Inflammatory macrophage treated with lipopolysaccharide for 4 hours (primary cell): ENCODE measurements around the gene KIAA1217.
A peak's percentile ranks its signal among the peaks of the same experiment; 100 is the strongest.
"Not testable (repeated sequence)": the region's sequence is repeated elsewhere in the genome, so short reads cannot be mapped to it uniquely, and the experiment has no call there.

Source experiments
- DNase-seq: peaks from one replicate; pipeline ENCODE4 v3.0.0-alpha.2; 2020

The KIAA1217 gene

DNA sequence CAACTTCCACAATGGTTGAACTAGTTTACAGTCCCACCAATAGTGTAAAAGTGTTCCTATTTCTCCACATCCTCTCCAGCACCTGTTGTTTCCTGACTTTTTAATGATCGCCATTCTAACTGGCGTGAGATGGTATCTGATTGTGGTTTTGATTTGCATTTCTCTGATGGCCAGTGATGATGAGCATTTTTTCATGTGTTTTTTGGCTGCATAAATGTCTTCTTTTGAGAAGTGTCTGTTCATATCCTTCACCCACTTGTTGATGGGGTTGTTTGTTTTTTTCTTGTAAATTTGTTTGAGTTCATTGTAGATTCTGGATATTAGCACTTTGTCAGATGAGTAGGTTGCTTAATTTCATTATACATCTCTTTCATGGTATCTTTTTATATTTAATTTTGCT lies 237.0 kb downstream of the KIAA1217 start:
- not testable (repeated sequence) for DNase-seq

DNA sequence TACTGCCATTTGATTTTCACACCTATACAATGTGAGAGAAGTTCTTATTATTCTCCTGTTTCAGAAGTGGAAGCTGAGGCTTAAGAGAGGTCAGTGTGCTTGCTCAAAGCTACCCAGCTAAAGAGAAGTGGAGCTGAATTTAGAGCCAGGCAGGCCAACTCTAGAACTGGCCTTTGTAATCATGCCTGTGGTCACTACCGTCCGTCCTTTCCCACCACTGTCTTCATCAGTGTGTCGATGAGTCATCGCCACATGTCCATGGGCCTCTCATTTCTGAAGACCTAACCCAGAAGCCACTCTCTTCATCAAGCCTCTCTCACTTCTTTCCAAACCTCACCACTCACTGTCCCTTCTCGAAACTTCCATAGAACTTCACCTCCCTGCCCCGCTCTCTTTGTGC lies 237.8 kb downstream of the KIAA1217 start:
- DNase-seq: no peak

DNA sequence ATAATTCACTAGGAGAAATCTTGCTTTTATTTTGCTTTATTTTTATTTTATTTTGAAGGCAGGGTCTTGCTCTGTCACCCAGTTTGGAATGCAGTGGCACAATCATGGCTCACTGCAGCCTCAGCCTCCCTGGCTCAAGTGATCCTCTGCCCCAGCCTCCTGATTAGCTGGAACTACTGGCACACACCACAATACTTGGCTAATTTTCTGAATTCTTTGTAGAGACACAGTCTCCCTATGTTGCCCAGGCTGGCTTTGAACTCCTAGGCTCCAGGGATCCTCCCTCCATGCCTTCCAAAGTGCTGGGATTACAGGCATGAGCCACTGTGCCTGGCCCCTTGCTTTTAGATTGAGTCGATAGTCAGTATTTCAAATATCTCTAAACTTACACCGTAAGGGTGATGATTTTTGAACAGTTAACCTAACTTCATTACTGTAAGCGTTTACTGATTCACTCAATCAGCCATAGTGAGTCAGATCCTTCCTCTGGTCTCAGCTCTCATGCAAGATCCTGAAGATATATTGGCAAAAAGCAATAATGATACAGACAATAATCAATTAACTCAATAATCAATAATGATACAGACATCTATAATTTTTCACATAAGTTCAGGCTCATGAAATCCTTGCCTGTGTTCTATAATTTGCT lies 239.5 kb downstream of the KIAA1217 start:
- no peak for DNase-seq

DNA sequence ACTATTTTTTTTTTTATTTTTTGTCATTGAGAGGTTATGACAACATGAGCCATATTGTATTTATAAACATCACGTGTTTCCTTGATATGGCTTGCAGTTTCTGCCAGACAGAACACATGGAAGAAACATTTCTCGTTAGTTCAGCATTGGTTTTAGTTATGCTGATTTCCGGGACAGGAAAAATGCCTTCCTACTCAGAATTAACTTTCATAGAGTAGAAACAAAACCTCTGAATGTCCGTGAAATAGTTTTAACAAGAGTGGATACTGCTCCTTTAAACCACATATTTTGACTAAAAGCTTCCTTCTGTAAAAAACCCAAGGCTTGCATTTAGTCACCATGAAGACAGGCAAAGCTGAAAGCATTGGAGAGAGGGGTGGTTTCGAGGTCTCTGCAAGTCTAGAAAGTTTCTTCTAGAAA lies 240.4 kb downstream of the KIAA1217 start:
- no peak for DNase-seq

DNA sequence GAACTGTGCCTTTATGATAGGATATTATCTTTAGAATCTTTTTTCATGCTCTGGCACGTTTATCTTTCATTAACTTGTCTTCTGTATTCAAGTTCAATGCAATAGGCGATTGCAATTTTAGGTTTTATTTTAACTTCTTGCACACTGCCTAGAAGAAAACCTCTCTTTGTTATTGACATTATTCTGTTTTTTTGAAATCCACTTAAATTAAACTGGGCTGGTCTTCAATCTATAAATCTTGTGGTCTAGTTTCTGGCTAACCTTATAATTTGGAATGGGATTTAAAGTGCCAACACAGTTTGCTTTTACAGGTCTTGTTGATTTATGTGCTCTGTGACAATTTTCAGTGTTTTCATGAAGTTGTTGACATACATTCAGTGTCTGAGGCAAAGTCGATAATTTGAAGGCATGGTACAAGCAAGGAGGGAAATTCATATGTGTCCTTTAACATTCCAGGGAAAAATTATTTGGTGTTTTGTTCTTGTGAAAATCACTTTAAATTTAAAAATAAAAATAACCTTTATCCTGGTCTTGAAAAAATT lies 240.9 kb downstream of the KIAA1217 start:
- no peak for DNase-seq

DNA sequence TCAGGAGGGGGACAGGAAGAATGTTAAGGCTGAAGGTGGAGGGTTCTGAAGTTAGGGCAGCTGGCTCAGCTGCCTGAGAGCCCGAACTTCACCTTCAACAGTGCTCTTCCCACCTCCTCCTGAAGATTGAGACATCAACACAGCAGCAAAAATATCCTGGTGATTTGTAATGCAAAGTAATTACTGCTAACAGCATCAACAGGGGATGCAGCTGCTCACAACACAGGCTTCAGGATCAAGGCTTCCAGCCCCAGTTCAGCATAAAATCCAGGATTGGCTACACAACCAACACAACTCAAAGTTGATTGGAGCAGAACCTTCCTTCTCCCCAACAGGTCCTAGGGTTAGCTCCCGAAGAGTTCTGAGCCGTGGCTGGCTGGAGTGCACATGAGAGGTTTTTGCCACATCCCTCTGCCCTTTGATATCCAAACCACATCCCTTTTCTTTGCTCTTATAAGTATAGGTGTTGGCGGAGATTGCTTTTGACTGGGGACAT lies 242.4 kb downstream of the KIAA1217 start:
- no peak for DNase-seq

DNA sequence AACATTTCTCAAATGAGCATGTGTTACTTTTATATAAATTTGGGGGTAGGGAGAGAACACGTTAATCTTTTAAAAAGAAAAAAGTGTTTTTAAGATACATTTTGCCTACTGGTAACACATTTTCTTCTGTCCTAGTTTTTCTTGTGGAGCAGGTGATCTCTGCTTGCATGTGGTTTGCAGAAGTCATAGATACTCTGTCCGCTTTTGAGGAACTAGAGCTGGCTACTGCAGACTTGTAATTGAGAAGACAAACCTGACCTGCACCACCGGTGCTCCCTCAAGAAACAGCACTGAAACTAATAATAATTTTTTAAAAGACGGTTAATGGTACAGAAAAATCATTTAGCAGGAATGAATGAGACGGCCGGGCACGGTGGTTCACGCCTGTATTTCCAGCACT lies 243.1 kb downstream of the KIAA1217 start:
- no peak for DNase-seq

DNA sequence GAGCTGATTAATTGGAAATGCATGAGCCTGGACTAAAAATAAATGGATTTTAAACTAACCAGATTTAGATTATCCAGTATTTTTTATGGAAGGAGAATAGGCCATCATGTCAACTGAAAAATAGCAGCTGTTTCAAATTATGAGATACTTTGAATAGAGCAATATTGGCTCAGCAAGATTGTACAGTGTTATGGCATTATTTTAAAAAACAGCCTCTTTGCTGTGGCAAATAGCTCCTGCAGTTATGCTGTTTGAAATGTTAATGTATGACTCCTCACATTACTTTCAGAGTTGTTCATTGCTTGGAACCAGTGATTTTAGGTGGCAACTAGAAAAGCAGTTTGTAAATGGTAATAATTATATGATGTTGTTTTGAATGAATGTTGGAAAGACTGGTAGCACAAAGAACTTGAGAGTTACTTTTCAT lies 244.5 kb downstream of the KIAA1217 start:
- DNase-seq: no peak

DNA sequence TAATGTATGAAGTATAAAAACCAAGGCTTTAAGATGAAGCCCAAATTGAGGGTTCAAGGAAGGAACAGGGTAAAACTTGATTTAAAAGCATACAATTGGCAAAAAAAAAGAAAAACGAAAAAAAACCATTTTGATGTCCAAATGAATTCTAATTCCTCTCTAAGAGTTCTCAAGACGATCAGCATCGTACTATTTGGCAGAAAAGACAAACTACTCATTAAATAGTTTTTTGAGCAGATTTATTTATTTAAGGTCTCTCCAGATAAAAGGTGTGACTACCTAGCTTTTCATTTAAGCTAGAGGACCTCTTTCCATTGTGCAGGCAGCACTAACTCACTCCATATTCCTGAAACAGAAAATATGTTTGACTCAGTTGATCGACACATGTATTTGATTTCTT lies 245.0 kb downstream of the KIAA1217 start:
- DNase-seq: no peak

DNA sequence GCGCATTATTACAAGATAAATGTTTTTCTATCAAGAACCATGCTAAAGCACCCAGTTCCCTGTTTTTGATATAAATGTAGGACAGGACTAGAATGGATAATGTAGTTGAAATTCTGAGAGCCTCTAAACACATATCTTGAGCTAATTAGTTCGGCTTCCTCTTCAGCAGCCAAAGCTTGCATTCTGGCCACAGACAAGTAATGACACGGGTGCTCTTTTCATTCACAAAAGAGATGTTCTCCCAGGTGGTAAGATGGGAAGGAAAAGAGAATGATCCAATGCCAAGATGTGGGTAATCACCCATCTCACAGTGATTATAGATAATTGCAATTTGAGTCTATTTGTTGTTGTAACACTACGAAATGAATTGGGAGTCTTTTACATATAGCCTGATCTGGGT lies 246.5 kb downstream of the KIAA1217 start:
- DNase-seq: no peak

DNA sequence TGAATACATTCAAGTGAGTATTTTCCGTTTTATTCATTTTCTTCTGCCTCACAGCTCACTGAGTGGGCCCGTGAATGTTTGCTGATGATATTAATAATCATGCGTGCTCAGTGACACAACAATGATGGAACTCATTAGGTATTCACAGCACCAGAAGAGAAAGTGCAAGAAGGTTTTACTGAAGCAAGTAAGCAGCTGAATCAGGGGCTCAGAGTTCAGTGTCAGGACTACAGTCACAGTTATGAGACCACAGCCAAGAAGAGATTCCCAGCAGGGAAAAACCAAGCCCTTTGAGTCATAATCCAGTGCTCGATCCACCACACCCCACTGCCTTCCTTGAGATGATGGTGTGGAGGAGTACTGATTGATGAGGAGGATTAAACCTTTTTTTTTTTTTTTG lies 247.4 kb downstream of the KIAA1217 start:
- no peak for DNase-seq

DNA sequence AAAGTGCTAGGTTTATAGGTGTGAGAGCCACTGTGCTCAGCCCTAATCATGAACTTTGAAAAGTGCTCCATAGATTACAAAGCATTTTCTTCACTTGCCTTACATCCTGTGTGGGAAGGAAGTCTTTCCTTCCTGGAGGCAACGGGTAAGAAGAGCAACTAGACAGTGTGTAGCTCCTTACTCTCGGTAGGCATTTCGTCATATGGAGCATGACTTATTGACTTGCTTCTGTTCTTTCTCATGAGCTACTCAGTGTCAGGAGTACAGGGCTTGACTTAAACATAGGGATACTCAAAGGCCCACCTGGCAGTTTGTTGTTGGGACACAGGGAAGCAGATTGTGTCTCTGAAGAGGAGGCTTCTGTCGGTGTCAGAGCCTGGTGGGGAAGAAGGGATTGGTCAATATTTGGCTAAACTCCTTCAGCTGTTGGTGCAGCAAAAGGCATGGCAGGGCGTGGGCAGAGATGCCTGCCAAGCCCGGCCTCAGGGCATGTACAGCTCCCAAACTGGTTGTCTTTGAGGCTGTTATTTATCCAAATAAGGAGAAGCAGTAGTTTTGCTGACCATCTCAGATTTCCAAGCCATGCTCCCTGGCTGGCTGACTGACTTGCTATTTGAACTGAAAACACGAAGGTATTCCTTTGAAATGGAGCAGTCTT lies 248.9 kb downstream of the KIAA1217 start:
- no peak for DNase-seq

DNA sequence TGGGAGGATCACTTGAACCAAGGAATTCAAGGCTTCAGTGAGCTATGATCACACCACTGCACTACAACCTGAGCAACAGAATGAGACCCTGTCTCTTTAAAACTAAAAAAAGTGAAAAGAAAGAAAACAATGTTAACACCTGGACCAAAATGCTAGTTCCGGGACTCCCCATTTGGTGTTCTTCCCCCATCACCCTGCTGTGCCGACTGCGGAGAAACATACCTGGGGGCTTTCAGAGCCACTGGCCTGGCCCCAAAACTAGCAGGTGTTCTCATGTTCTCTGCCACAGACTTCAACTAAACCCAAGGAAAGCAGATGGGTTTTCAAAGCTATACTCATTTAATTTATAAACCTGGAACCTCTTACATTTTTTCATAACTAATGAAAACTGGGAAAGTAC lies 250.9 kb downstream of the KIAA1217 start:
- DNase-seq: no peak

DNA sequence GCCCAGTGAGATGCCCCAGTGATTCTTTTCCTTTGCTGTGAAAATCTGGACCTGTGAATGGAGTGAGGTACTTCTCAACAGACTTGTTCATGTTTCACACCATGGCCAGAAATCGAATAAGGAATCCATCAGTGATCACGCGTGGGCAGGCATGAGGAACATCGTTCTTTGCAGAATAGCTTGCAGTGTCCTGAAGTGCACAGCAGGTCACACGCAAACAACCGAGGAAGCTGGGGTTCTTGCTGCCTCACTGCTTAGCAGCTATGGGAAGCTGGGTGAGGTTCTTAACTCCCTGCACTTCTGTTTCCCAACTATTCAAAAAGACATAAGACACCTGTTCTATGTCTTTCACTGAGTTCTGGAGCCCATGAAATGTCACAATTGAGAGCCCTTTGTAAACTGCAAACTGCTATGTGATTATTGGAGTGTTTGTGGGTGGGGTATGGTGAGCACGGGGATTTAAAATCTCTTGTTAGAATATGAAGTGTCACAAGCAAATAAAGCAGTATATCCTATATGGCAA lies 253.4 kb downstream of the KIAA1217 start:
- no peak for DNase-seq

DNA sequence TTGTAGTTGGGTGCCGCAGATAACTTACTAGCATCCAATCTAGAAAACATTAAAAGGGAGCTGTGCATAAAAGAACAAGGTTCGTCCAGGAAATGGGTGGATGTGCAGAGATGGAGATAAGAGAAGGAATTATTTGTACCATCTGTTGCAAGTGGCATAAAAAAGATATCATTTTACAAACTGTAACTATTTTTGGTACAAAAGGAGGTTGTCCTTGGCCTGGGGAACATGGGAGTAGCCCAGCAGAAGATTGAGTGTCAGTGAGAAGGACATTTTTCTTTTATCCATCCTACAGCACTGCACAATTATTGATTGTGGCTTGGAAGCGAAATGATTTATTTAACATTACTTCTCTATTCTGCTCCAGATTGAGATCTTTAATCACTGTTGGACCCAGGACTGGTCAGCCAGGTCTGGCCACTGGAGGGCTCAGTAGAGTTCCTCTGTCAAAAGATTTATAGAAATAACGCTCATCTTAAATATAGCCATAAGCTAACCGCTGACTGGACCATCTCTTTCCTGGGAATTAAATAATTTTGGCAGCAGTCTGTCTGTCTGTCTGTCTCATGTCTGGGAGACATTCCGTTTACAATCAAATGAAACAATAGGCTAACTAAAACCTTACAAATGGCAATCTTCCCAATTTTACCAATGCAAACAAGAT lies 254.1 kb downstream of the KIAA1217 start:
- DNase-seq: no peak

DNA sequence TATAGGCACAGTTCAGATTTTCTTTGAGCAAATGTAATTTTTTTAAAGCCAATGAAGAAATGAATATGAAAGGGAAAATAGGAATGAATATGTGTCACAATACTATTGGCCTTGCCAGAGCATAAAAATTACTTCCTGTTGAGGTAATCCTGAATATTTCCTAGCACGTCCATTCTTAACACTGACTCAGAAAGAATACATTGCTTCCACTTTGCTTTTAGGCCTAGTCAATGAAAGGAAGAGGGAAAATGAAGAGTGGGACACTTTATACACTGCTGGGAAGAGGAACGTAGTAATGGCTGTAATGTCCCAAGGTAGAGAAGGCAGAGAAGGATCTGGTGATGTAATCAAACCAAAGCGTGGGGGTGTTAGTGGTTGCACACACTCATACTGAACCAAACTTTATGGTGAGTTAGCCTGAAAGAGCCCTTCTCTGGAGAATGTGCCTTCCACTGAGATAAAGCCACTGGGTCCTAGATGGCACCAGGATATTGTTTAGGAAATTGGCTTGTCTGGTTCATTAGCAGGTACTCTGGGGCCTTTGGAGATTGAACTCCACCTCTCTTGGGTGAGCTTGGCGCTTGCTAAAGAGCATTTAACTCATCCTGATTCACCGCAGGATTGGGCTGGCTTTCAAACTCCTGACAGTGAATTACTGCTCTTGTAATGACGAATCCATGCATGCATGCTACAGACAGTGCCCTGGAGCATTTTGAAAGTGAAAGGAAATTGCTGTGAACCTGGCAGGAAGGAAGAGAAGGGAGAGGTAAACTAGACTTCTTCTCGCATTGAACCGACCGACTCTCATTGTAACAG lies 254.9 kb downstream of the KIAA1217 start:
- DNase-seq: peak; percentile 5

DNA sequence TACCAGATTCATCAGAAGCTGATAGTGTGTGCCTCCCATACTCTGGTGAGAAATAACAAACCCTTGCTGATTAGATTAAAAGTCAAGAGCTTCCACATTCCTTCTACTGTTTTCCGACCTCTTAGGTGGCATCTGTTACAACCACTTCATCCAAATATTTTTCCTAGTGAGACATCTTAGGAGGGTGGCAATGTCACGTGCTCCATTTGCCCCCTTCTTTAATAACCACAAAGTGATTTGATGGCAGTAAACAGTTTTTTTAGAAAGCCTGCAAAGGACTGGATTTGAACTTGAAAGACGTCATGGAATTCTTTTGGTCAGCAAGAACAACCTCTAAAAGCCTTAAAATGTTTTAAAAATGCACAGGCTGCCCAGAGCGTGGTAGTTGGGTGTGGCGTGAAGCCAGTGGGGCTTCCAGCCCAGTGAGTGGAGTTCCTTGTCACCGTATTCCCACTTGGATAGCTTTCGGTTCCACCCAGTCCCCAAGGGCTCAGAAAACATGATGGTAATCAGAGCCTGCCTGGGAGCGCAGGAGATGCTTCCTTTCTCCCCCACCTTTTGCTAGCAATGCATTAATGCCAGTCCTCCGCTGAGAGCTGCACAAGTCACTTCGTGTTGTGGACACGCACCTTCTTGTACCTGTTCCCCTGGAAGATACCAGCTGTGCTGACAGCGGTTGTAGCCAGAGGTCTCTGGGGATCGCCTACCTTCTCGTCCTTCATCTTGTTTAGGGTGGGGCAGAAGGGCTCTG lies 256.4 kb downstream of the KIAA1217 start:
- no peak for DNase-seq

DNA sequence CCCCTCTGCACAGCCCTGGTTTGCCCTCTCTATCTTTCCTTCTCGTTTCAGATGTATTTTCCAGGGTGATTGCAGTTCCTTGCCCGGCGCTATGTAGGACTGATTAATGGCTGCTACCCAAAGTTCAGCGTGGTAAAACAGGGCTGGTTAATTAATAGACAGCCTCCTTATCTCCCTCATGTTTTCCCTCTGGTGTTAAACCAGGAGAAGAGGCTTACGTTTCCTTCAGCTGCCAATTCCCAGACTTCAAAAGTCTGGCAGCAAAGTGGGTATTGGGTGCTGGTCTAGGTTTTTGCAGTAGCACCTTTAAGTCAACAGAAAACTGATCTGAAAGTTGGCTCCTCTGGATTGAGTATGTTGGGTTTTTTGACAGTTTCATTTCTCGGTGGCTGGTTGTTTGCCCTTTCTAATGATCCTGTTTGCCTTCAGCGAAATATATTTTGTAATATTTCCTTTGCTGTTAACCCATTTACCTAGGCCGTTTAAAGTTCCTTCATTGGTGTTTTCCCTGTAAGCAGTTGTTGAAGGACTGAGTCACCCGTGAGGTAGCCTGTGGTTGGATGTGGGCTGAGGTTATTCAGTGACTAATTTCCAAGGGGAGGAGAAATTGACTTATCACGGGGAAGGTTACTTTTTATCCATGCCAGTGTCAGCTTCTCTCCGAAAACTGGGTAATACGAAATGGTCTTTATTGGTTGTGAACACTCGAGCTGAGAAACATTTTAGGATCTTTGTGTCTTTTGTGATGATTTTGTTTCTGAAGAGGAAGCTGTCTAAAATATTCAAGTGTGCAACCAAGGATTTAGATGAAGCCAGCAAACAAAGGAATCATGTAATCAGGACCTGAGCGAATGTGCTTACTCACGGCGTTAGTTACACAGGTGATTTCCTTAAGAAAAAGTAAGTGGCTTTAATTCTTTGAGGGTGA lies 257.2 kb downstream of the KIAA1217 start:
- no peak for DNase-seq

DNA sequence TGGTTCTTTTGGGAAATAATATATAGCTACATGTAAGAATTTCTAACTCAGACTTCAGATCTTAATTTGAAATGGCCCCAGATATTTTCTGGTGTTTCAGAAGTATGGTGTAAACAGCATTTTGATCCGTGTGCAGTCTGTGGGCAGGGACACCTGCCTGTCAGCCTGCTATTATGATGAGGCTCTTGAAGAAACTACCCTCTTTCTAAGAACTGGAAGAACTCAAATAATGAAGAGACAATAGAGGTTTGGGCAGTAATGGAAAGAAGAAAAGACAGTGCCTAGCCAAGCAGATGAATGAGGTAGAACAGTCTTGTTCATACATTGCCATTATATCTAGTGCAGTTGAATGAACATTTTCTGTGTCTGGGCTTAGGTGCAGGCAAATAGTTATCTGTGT lies 258.2 kb downstream of the KIAA1217 start:
- DNase-seq: no peak

DNA sequence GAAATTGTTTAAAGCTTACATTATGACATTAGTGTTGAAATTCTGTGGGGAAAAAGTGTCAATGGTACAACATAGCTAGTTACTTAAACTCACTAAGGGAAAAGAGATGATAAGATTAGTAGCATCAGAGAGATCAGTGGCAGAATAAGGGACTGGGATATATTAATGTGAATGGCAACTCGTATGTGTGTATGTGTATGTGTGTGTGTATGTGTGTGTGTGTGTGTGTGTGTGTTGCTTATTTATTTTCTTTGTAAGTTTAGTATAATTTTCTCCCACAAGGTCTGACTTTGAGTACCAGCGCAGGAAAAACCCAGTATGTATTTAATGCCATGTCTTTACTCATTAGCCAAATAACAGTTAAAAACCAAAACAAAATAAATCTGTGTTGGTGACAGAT lies 258.7 kb downstream of the KIAA1217 start:
- DNase-seq: no peak

DNA sequence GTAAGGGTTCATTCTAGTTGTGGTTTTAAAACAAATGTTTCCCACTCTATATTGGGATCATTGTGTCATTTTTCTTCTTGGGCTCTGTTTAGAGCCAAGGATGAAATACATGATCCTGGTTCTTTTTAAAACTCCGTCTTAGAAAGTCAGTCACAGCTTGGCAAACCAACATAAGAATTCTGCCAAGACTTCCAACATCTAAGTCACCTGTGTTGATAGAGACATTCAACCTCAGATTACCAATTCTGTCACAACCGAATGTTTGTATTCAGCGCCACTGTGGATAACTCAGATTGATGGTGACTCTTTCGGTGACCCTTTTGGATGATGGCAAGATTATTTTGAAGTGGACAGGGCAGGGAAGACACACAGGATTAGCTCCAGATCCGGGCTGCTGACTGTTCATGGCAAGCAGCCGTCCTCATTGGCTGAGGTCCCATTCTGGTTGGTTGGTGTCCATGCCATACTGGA lies 259.4 kb downstream of the KIAA1217 start:
- DNase-seq: no peak
